Hematopoietic multipotent progenitor cell treated with erythropoietin and hydrocortisone succinate and interleukin-3 and kit ligand, for 8 days (in vitro differentiated cells): Measurements from ENCODE around the gene LRRC32.
"Not testable (repeated sequence)": the region's sequence is repeated elsewhere in the genome, so short reads cannot be mapped to it uniquely, and the experiment has no call there.

Experiments
- DNase-seq: peaks from one replicate; pipeline ENCODE4 v3.0.0-alpha.2; 2015

LRRC32 gene

DNA sequence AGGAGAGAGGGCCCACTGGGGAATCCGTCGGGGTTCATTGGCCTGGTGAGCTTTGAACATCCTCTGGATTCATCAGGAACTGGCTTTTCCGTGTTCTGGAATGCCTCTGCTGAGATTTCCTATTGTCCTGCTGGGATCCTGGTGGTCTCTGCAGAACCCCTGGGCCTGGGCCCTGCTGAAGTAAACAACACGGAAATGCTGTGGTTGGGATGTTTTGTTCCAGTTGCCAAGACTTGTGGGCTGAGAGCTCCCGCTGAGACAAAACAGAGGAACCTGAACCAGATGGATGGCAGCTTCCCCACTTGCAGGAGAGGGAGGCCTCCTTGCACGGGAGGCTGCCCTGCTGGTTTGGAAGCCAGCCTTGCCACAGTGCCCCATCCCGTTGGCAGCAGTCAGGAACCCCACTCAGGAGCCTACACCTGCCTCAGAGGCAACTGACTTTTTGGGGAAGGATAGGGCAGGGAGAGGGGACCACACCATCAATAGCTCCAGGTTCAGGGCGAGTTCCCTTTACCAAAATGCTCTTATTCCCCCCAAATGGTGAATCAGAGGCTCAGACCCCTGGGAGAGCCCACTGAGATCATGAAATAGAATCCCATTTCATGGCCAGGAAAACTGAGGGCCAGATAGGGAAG is 60.7 kb downstream of the LRRC32 start:
- no peak for DNase-seq

DNA sequence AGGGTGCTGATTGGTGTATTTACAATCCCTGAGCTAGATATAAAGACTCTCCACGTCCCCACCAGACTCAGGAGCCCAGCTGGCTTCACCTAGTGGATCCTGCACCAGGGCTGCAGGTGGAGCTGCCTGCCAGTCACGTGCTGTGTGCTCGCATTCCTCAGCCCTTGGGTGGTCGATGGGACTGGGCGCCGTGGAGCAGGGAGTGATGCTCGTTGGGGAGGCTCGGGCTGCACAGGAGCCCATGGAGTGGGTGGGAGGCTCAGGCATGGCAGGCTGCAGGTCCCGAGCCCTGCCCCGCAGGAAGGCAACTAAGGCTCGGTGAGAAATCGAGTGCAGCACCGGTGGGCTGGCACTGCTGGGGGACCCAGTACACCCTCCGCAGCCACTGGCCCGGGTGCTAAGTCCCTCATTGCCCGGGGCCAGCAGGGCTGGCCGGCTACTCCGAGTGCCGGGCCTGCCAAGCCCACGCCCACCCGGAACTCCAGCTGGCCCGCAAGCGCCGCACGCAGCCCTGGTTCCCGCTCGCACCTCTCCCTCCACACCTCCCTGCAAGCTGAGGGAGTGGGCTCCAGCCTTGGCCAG is 61.6 kb downstream of the LRRC32 start:
- DNase-seq = not testable (repeated sequence)

DNA sequence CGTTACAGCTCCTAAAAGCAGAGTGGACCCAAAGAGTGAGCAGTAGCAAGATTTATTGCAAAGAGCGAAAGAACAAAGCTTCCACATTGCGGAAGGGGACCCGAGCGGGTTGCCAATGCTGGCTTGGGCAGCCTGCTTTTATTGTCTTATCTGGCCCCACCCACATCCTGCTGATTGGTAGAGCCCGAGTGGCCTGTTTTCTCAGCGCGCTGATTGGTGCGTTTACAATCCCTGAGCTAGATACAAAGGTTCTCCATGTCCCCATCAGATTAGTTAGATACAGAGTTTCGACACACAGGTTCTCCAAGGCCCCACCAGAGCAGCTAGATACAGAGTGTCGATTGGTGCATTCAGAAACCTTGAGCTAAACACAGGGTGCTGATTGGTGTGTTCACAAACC is 62.3 kb downstream of the LRRC32 start:
- not testable (repeated sequence) for DNase-seq
